ENCODE measurements around the gene IGFBP4.

The IGFBP4 gene

DNA sequence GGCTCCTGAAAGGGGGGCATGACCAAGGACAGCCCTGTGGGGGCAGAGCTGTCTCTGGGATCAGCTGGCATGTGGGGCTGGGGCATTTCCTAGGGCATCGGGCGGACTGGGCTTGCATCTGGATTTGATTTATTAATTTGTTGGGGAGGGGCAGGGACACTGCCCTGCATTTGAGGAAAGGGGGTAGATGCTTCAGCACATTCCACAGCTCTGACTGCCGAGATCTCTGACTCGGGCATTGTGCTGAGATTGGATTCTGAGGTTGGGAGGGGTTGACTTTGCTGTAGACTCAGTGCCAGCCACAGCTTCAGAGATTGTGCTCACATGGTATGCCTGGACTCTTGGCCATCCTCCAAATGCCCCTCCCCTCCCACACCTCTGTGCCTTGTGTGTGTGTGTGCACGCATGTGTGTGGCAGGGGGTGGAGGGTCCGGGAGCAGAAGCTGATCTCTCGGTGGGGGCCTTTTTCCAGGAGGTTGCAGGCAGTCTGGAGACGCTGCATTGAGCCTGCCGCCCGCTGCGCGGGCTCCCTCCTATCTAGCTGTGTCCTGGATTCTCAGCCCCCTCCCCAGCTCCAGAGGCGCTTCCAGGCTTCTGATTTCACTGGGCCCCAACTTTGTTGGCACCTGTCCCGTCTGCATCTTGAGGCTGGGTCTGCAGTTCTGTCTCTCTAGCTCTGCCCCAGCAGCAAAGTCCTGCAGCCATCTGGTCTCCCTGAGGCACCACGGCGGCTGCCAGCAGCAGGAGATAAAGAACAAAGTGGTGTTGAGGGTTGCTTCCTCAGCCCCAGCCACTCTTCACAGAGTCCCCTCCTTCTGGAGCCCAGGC is 14.9 kb downstream of the IGFBP4 start:
- no peak overlapping the region for H3K27ac ChIP-seq (ENCODE audit: low read depth, low read length)
- 75% methylated on average over 16 of the region's 16 CpGs for WGBS

DNA sequence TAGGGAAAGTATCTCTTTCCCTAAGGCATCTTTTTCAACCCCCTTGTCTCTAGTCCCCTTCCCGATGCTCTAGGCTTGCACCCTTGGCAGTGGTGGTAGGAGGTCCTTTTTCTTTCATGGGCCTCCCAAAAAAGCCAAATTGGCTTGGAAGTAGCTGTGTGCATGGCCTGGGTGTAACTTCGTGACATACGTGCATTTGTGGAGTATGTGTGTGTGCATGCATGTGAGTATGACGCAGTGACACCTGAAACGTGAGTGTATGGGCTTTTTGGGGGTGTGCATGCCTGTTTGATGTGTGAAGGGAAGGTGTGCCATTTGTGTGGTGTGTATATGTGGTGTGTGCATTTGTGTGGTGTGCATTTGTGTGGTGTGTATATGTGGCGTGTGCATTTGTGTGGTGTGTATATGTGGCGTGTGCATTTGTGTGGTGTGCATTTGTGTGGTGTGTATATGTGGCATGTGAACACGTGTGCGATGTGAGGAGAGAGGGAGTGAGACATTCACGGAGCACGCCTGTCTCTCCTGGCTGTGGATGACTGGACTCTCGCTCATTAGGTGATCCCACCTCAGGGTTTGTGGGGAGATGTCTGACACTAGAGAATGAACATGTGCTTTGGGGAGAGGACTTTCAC is 15.7 kb downstream of the IGFBP4 start:
- H3K4me3 ChIP-seq (ENCODE audit: low read length): no peak overlapping the region
- peaks cover 25% of the 10 kb centered on the region for H3K36me3 ChIP-seq (ENCODE audit: insufficient read depth, low read length)
- no peaks in the 10 kb centered on the region for H3K9me3 ChIP-seq (ENCODE audit: insufficient read depth, low read depth, low read length)
- H3K4me1 ChIP-seq (ENCODE audit: insufficient read depth, low read length): peaks cover 21% of the 10 kb centered on the region
- H3K27me3 ChIP-seq (ENCODE audit: insufficient read depth, low read length): no peaks in the 10 kb centered on the region
- no peak overlapping the region for H3K27ac ChIP-seq (ENCODE audit: low read depth, low read length)
- H3K9ac ChIP-seq (ENCODE audit: low read depth, low read length): no peak overlapping the region
- WGBS: 94% methylated on average over 12 of the region's 12 CpGs

More for the DNA sequence above, 14.9 kb downstream of the IGFBP4 start:
- no peaks in the 10 kb centered on the region for H3K27me3 ChIP-seq (ENCODE audit: insufficient read depth, low read length)
- peaks cover 32% of the 10 kb centered on the region for H3K36me3 ChIP-seq (ENCODE audit: insufficient read depth, low read length)
- H3K9ac ChIP-seq (ENCODE audit: low read depth, low read length): no peak overlapping the region
- peaks cover 17% of the 10 kb centered on the region for H3K4me1 ChIP-seq (ENCODE audit: insufficient read depth, low read length)
- no peak overlapping the region for H3K4me3 ChIP-seq (ENCODE audit: low read length)
- no peaks in the 10 kb centered on the region for H3K9me3 ChIP-seq (ENCODE audit: insufficient read depth, low read depth, low read length)

DNA sequence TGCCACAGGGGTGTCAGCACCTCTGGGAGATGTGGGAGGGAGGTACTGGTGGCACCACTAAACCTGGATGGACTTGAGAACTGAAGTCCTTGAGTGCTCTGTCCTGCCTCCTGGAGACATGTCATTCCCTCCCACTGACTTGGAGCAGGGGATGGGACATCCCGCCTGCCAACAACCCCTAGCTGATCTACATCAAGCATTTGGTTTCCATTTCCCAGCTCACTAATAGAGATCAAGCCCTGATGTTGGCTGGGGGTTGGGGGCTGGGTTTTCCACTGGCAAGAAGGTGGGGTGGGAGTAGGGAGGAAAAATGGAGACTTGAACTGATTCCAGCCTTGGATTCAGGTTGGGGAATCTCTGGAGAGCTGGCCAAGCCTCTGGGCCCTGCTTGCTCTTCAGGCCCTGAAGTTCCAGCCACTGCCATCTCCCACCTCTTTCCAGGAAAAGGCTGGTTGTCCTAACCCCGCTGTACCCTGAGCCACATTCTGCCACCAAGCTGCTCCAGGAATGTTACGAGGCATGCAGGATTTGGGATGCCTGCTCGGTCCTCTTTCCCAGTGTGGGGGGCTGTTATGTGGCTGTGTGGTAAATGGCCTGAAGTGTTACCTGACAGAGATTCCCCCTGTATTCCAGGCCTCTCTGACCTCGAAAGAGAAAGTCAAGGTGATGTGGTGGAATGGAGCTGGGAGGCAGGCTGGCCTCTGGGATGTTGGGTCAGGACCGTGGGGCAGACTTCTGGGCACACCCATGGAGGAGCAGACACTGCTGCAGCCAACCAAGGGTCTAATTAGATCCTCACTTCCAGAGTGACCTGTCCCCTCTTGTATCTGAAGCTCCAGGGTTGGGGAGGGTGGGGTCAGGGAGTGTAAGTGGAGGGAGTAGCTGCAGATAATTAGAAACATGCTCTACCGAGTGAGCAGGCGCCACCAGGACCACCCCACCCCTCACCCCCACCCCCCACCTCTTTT is 16.7 kb downstream of the IGFBP4 start:
- no peaks in the 10 kb centered on the region for H3K9me3 ChIP-seq (ENCODE audit: insufficient read depth, low read depth, low read length)
- 93% methylated on average over 6 of the region's 8 CpGs for WGBS
- H3K4me1 ChIP-seq (ENCODE audit: insufficient read depth, low read length): peaks cover 21% of the 10 kb centered on the region
- H3K9ac ChIP-seq (ENCODE audit: low read depth, low read length): no peak overlapping the region
- no peaks in the 10 kb centered on the region for H3K27me3 ChIP-seq (ENCODE audit: insufficient read depth, low read length)
- H3K4me3 ChIP-seq (ENCODE audit: low read length): no peak overlapping the region
- H3K27ac ChIP-seq (ENCODE audit: low read depth, low read length): no peak overlapping the region
- H3K36me3 ChIP-seq (ENCODE audit: insufficient read depth, low read length): peaks cover 16% of the 10 kb centered on the region

DNA sequence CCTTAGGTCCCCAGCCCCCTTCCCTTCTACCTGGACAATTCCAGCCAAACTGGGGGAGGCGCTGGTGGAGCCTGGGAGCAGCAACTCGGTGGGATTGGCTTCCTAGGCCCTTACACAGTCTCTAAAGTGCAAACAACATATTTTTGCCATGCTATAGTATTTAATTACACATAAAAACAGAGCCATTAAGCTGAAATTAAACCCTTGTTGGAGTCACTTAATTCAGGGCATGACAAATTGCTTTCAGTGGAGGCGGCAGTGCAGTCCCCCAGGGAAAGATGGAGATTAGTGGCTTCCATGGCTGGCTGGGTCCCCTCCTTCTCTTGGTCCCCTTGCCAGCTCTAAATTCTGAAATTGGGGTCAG is 17.3 kb downstream of the IGFBP4 start:
- no peak overlapping the region for H3K9ac ChIP-seq (ENCODE audit: low read depth, low read length)
- peaks cover 21% of the 10 kb centered on the region for H3K4me1 ChIP-seq (ENCODE audit: insufficient read depth, low read length)
- no peak overlapping the region for H3K4me3 ChIP-seq (ENCODE audit: low read length)
- peaks cover 12% of the 10 kb centered on the region for H3K36me3 ChIP-seq (ENCODE audit: insufficient read depth, low read length)
- no peaks in the 10 kb centered on the region for H3K9me3 ChIP-seq (ENCODE audit: insufficient read depth, low read depth, low read length)
- WGBS: 82% methylated on average over 3 of the region's 3 CpGs
- H3K27me3 ChIP-seq (ENCODE audit: insufficient read depth, low read length): no peaks in the 10 kb centered on the region
- no peak overlapping the region for H3K27ac ChIP-seq (ENCODE audit: low read depth, low read length)

DNA sequence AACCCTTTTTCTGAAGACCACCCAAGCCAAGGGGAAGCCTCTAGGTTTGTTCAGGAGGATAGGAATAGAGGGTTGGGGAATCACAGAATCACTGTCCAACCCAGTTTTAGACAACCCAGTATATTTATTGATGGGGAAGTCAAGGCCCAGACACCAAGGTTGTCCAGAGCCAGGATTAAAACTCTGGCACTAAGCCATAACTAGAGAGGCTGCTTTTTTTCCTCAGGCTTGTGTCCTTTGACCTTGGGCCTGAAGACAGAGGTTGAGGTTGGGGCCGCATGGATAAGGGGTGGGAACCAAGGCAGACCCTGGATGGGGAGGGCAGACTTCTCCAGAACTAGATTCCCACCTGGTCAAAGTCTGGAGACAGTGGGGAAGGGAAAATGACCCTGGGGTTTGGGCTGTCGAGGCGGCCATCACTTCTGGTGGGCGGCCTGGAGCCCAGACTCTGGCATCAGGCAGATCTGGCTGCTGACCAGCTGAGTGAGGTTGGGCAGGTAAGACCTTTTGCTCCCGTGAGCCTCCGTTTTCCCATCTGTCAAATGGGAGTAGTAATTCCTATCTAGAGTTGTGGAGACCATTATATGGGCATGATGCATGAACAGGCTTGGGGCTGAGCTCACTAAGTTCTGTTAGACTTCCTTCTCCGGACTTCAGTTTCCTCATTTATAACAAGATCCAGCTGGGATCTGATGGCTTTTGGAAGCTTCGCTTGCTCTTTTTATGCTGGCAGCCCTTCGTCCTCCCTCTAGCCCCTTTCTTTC is 17.9 kb downstream of the IGFBP4 start:
- Histone ChIP-seq H3K4me1 (ENCODE audit: insufficient read depth, low read length) (peaks cover 21% of the 10 kb centered on the region), H3K9ac (ENCODE audit: low read depth, low read length) (no peak overlapping the region), H3K36me3 (ENCODE audit: insufficient read depth, low read length) (peaks cover 6% of the 10 kb centered on the region), H3K27ac (ENCODE audit: low read depth, low read length) (no peak overlapping the region), H3K4me3 (ENCODE audit: low read length) (no peak overlapping the region), H3K27me3 (ENCODE audit: insufficient read depth, low read length) (no peaks in the 10 kb centered on the region), H3K9me3 (ENCODE audit: insufficient read depth, low read depth, low read length) (no peaks in the 10 kb centered on the region)
- WGBS: 94% methylated on average over 9 of the region's 9 CpGs

DNA sequence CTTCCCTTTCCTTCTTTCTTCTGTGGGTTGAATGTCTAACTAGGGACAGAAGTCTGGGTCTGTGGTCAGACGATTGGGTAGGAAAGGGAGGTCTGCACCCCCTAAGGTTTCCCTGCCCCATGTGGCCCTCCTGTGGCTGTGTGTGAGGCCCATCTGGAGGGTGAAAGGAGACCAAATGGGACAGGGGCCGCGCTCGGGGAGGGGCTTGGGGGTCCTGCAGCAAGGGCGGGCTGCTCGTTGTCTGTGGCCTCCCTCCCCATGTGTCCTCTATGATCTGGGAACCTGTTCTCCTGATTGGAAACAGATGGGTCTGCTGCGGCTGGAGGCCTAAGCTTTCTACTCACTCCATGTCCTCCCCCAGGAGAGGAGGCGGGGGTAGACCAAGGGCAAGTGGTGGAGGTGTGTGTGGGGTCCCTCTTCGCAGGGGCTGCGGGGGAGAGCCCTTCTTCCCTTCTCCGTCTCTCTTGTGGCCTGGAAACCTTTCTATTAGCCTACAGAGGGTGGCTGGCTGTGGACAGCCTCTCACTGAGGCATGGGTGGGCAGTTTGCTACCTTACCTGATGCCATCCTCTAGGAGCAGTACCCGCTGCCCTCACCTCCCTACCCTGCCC is 18.6 kb downstream of the IGFBP4 start:
- no peaks in the 10 kb centered on the region for H3K36me3 ChIP-seq (ENCODE audit: insufficient read depth, low read length)
- WGBS: 93% methylated on average over 9 of the region's 12 CpGs
- no peak overlapping the region for H3K4me3 ChIP-seq (ENCODE audit: low read length)
- no peaks in the 10 kb centered on the region for H3K9me3 ChIP-seq (ENCODE audit: insufficient read depth, low read depth, low read length)
- peaks cover 21% of the 10 kb centered on the region for H3K4me1 ChIP-seq (ENCODE audit: insufficient read depth, low read length)
- no peaks in the 10 kb centered on the region for H3K27me3 ChIP-seq (ENCODE audit: insufficient read depth, low read length)
- H3K9ac ChIP-seq (ENCODE audit: low read depth, low read length): no peak overlapping the region
- no peak overlapping the region for H3K27ac ChIP-seq (ENCODE audit: low read depth, low read length)

DNA sequence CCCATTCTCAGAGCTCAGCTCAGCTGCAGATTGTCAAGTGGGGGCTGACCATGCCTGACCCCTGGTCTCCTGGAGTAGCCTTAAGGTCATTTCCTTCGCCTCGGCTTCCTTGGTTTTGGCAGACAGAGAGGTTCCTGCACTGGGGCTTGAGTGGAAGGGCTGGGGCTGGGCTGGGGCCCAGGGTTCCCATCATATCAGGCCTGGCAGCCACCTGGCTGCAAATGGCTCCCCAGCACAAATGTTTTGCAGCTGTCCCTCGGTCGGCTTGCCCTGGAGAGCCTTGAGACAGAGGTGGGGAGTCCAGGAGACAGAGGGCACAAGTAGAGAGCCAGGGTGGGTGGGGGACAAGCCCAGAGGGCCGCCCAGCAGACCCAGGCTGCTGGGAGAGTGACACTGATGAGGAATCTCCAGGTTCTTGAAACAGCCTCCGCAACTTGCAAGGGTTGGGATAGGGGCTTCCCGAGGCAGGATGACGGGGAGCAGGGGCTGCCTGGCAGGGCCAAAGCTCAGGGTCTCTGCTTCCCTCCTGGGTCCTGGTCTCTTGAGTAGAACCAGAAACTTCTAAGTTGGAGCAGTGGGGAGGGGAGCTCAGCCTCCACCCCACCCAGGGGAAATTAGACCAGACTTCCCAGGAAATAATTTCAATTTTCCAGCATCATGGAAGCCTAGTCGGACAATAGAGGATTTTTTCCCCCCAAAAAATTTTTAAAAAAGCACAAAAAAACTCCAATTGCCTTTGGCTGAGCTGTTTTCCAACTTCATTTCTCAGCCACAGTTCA is 19.3 kb downstream of the IGFBP4 start:
- no peak overlapping the region for H3K4me3 ChIP-seq (ENCODE audit: low read length)
- peaks cover 20% of the 10 kb centered on the region for H3K4me1 ChIP-seq (ENCODE audit: insufficient read depth, low read length)
- no peaks in the 10 kb centered on the region for H3K27me3 ChIP-seq (ENCODE audit: insufficient read depth, low read length)
- H3K27ac ChIP-seq (ENCODE audit: low read depth, low read length): peak overlapping the region; percentile 62; the same call in 1 of the 2 replicates
- 88% methylated on average over 9 of the region's 9 CpGs for WGBS
- no peaks in the 10 kb centered on the region for H3K9me3 ChIP-seq (ENCODE audit: insufficient read depth, low read depth, low read length)
- 0 out of 2 replicates have a peak overlapping the region, but pooled peaks have one; percentile 46 for H3K9ac ChIP-seq (ENCODE audit: low read depth, low read length)
- no peaks in the 10 kb centered on the region for H3K36me3 ChIP-seq (ENCODE audit: insufficient read depth, low read length)

DNA sequence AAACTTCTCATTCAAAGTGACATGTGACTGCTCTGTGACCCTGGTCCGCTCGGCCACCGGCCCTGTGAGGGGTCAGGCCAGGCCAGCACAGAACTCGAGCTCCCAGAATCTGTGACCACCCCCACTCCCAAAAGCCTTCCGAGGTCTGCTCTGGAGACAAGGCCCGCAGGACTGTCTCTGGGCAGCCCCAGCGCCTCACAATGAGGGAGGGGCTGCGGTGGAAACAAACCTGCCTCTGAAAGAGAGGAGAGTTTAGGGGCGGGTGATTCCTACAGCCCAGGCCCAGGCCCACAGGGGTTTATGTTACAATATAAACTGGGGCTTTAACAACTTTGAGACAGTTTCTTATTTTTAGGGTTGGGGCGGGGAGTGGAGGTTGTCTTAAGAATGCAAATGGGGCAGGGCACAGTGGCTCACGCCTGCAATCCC is 19.9 kb downstream of the IGFBP4 start:
- H3K9ac ChIP-seq (ENCODE audit: low read depth, low read length): peak overlapping the region; percentile 46; the same call in 1 of the 2 replicates
- WGBS: 50% methylated on average over 11 of the region's 11 CpGs
- no peaks in the 10 kb centered on the region for H3K27me3 ChIP-seq (ENCODE audit: insufficient read depth, low read length)

DNA sequence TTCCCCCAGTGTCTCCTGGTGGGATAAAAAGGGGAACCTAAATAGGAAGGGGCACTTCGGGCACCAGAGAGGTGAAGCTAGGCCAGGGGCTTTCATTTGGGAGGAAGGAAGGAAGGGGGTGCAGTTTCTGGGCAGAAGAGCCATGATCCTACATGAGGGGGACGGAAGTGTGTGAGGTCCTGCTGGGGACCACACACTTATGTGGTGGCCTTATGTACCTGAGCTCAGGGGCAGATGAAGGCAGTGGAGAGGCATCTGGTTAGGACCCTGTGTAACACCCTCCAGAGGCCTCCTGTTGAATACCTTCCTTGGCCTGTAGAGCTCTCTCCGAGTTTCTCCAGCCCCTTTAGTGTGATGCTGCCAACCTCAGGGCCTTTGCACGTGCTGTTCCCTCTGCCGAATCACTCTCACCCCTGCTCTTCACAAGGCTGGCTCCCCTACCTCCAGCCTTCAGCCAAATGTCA is 21.2 kb downstream of the IGFBP4 start:
- Histone ChIP-seq H3K9me3 (ENCODE audit: insufficient read depth, low read depth, low read length) (no peaks in the 10 kb centered on the region), H3K4me1 (ENCODE audit: insufficient read depth, low read length) (peaks cover 11% of the 10 kb centered on the region), H3K9ac (ENCODE audit: low read depth, low read length) (no peak overlapping the region), H3K4me3 (ENCODE audit: low read length) (no peak overlapping the region), H3K36me3 (ENCODE audit: insufficient read depth, low read length) (no peaks in the 10 kb centered on the region), H3K27me3 (ENCODE audit: insufficient read depth, low read length) (no peaks in the 10 kb centered on the region), H3K27ac (ENCODE audit: low read depth, low read length) (peak overlapping the region; percentile 77; the same call in 1 of the 2 replicates)
- WGBS: 86% methylated on average over 5 of the region's 5 CpGs

More for the DNA sequence above, 19.9 kb downstream of the IGFBP4 start:
- Histone ChIP-seq H3K4me1 (ENCODE audit: insufficient read depth, low read length) (peaks cover 14% of the 10 kb centered on the region), H3K9me3 (ENCODE audit: insufficient read depth, low read depth, low read length) (no peaks in the 10 kb centered on the region), H3K36me3 (ENCODE audit: insufficient read depth, low read length) (no peaks in the 10 kb centered on the region), H3K27ac (ENCODE audit: low read depth, low read length) (peak overlapping the region; percentile 62; the same call in 1 of the 2 replicates), H3K4me3 (ENCODE audit: low read length) (no peak overlapping the region)
